HepG2 (cell line): ENCODE measurements around the gene ERICH3.

Source experiments
- BCL6 ChIP-seq: IDR thresholded peaks from 2 replicates; pipeline ENCODE4 v1.6.1; 2016; ENCODE audit warnings: missing genetic modification reagents, missing compliant biosample characterization
- DMTF1 ChIP-seq: sonication (generic); formaldehyde crosslinking; IDR thresholded peaks from 2 replicates; pipeline ENCODE4 v1.4.0; 2020; ENCODE audit warnings: mild to moderate bottlenecking, missing genetic modification reagents
- HDAC6 ChIP-seq: fragments of 200-600 bp; sonication (generic); IDR thresholded peaks from 2 replicates; pipeline ENCODE4 v1.7.0; 2017; ENCODE audit warnings: mild to moderate bottlenecking, antibody characterized with exemption, low read length, low read depth
- HNF4G ChIP-seq, 2 experiments: sonication (generic) in 1 of 2; formaldehyde crosslinking in 1 of 2; IDR thresholded peaks; 2 replicates each; pipeline versions ENCODE4 v1.4.0 to v1.6.1; 2011 to 2020; ENCODE audit warnings: borderline replicate concordance in 2 of 2, low read depth in 2 of 2, mild to moderate bottlenecking in 2 of 2, low read length in 1 of 2, missing genetic modification reagents in 1 of 2, moderate library complexity in 1 of 2
- KDM4B ChIP-seq: sonication (generic); formaldehyde crosslinking; IDR thresholded peaks from 2 replicates; pipeline ENCODE4 v1.4.0; 2020; ENCODE audit warnings: missing genetic modification reagents
- PRMT3 ChIP-seq: sonication (generic); formaldehyde crosslinking; IDR thresholded peaks from 2 replicates; pipeline ENCODE4 v1.8.1; 2022; ENCODE audit warnings: low read depth, mild to moderate bottlenecking, moderate library complexity, missing genetic modification reagents, borderline replicate concordance
- ZNF567 ChIP-seq: sonication (generic); formaldehyde crosslinking; IDR thresholded peaks from 2 replicates; pipeline ENCODE4 v1.8.1; 2023; ENCODE audit warnings: mild to moderate bottlenecking, missing genetic modification reagents, borderline replicate concordance
- TF ChIP-seq, protein P1 (sequence below): sonication (generic); formaldehyde crosslinking; IDR thresholded peaks from 2 replicates; pipeline ENCODE4 v1.5.0; 2020; ENCODE audit warnings: mild to moderate bottlenecking, missing genetic modification reagents, moderate library complexity
- TF ChIP-seq, protein P2 (sequence below): IDR thresholded peaks from 2 replicates; pipeline ENCODE4 v1.4.0; 2020; ENCODE audit warnings: mild to moderate bottlenecking, missing genetic modification reagents

DNA sequence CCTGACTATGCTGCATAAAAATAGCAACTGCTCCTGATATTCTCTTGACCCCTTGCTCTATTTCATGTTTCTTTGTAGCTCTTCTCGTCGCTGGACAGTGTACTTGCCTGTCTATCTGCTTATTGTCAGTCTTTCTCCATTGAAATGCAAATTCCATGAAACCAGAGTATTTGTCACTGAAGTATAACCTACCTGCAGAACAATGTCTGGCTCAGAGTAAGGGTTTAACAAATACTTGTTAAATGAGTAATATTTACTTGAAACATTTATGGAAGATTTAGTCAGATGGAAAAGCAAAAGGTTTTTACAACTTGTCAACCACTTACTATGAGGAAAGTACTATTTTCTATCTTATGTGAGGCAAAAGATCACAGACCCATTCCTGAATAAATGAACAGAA, 19.9 kb upstream of the ERICH3 start:
- no peak for TF ChIP-seq HDAC6
- no peak for TF ChIP-seq ZNF567 (CRISPR knock-in tag)
- no peak for TF ChIP-seq HNF4G (IDR thresholded peaks at IDR 0.05; ENCODE audit: borderline replicate concordance, low read depth, low read length)
- TF ChIP-seq HNF4G (CRISPR knock-in tag; IDR thresholded peaks at IDR 0.05; ENCODE audit: borderline replicate concordance, low read depth): no peak
- TF ChIP-seq, protein P1, sequence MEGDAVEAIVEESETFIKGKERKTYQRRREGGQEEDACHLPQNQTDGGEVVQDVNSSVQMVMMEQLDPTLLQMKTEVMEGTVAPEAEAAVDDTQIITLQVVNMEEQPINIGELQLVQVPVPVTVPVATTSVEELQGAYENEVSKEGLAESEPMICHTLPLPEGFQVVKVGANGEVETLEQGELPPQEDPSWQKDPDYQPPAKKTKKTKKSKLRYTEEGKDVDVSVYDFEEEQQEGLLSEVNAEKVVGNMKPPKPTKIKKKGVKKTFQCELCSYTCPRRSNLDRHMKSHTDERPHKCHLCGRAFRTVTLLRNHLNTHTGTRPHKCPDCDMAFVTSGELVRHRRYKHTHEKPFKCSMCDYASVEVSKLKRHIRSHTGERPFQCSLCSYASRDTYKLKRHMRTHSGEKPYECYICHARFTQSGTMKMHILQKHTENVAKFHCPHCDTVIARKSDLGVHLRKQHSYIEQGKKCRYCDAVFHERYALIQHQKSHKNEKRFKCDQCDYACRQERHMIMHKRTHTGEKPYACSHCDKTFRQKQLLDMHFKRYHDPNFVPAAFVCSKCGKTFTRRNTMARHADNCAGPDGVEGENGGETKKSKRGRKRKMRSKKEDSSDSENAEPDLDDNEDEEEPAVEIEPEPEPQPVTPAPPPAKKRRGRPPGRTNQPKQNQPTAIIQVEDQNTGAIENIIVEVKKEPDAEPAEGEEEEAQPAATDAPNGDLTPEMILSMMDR (CRISPR knock-in tag): no peak
- TF ChIP-seq, protein P2, sequence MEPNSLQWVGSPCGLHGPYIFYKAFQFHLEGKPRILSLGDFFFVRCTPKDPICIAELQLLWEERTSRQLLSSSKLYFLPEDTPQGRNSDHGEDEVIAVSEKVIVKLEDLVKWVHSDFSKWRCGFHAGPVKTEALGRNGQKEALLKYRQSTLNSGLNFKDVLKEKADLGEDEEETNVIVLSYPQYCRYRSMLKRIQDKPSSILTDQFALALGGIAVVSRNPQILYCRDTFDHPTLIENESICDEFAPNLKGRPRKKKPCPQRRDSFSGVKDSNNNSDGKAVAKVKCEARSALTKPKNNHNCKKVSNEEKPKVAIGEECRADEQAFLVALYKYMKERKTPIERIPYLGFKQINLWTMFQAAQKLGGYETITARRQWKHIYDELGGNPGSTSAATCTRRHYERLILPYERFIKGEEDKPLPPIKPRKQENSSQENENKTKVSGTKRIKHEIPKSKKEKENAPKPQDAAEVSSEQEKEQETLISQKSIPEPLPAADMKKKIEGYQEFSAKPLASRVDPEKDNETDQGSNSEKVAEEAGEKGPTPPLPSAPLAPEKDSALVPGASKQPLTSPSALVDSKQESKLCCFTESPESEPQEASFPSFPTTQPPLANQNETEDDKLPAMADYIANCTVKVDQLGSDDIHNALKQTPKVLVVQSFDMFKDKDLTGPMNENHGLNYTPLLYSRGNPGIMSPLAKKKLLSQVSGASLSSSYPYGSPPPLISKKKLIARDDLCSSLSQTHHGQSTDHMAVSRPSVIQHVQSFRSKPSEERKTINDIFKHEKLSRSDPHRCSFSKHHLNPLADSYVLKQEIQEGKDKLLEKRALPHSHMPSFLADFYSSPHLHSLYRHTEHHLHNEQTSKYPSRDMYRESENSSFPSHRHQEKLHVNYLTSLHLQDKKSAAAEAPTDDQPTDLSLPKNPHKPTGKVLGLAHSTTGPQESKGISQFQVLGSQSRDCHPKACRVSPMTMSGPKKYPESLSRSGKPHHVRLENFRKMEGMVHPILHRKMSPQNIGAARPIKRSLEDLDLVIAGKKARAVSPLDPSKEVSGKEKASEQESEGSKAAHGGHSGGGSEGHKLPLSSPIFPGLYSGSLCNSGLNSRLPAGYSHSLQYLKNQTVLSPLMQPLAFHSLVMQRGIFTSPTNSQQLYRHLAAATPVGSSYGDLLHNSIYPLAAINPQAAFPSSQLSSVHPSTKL: no peak
- no peak for TF ChIP-seq PRMT3 (CRISPR knock-in tag)
- TF ChIP-seq DMTF1 (CRISPR knock-in tag): no peak
- TF ChIP-seq KDM4B: no peak
- no peak for TF ChIP-seq BCL6 (CRISPR knock-in tag)
